Measurements from ENCODE around the gene SERGEF.

The SERGEF gene

GRCh38 chr11:17766073-17766359 lies 246.8 kb downstream of the SERGEF start:
- DNase-seq: no peak

GRCh38 chr11:17765356-17766072 lies 247.3 kb downstream of the SERGEF start:
- DNase-seq: no peak

GRCh38 chr11:17764446-17765218 lies 248.2 kb downstream of the SERGEF start:
- no peak for DNase-seq

- DNase-seq: no peak
Observed at GRCh38 chr11:17763703-17764102, 249.1 kb downstream of the SERGEF start.

GRCh38 chr11:17763244-17763643 lies 249.6 kb downstream of the SERGEF start:
- no peak for DNase-seq

GRCh38 chr11:17762309-17762974 lies 250.4 kb downstream of the SERGEF start:
- no peak for DNase-seq

- DNase-seq: no peak
Observed at GRCh38 chr11:17760102-17761029, 252.5 kb downstream of the SERGEF start.

- no peak for DNase-seq
Observed at GRCh38 chr11:17755891-17756290, 257.0 kb downstream of the SERGEF start.

- DNase-seq: no peak
Observed at GRCh38 chr11:17753641-17754040, 259.2 kb downstream of the SERGEF start.

GRCh38 chr11:17753153-17753552 lies 259.7 kb downstream of the SERGEF start:
- no peak for DNase-seq

GRCh38 chr11:17752144-17752543 lies 260.7 kb downstream of the SERGEF start:
- DNase-seq: no peak

- DNase-seq: no peak
Observed at GRCh38 chr11:17751558-17751957, 261.3 kb downstream of the SERGEF start.

- no peak for DNase-seq
Observed at GRCh38 chr11:17750801-17751165, 262.1 kb downstream of the SERGEF start.

- no peak for DNase-seq
Observed at GRCh38 chr11:17750013-17750800, 262.6 kb downstream of the SERGEF start.

GRCh38 chr11:17748761-17749721 lies 263.8 kb downstream of the SERGEF start:
- no peak for DNase-seq

- no peak for DNase-seq
Observed at GRCh38 chr11:17748044-17748443, 264.8 kb downstream of the SERGEF start.

- no peak for DNase-seq
Observed at GRCh38 chr11:17747131-17747955, 265.5 kb downstream of the SERGEF start.

- no peak for DNase-seq
Observed at GRCh38 chr11:17746096-17746495, 266.8 kb downstream of the SERGEF start.

- DNase-seq: no peak
Observed at GRCh38 chr11:17745023-17745772, 267.6 kb downstream of the SERGEF start.
